GM12872 (cell line): Measurements from ENCODE around the gene CDC34.

Experiments used
- CTCF ChIP-seq: IDR thresholded peaks from 3 replicates; pipeline ENCODE4 v1.5.1; 2011; ENCODE audit warnings: low read depth, mild to moderate bottlenecking, low read length, moderate library complexity; ENCODE audit not compliant: insufficient read depth

Gene CDC34

GRCh38 chr19:518598-519231 lies 12.8 kb upstream of the CDC34 start:
- peak; percentile 13; the same call in 1 of the 3 replicates for TF ChIP-seq CTCF

DNA sequence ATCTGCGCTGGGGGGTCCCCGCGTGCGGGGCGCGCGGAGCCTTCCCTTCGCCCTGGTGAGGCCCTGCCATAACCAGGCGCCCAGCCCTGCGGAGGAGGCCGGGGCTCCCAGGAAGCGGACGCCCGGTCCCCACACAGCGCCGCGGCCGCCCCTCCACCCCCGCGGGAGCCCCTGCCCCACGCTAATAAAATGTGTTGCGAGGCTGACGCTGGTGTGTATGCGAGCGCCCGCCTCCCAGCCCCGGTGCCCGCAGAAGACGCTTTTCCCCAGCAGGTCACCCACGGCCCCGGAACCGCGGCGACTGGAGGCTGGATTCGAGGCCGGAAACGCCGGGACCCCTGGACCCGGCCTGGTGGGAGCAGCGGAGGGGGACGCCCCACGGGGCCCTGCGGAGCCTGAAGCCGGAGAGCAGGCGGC lies 12.1 kb upstream of the CDC34 start:
- TF ChIP-seq CTCF: no peak

DNA sequence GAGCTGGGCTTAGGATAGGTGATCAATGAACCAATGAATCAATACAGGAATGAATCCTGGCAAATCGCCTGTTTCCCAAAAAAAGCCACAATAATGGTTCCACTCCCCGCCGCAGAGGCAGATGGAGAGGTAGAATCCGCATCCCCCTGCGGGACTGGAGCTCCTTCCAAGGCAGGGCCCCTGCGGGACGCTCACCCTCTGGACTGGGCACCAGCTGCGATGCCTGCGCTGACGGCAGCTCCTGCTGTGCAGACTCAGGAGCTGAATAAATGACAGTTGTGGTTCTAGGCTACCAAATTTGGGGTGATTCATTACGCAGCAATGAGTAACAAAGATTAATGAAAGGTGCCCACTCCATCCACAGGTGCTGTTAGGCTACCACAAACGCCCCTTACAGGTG lies 8.8 kb upstream of the CDC34 start:
- no peak for TF ChIP-seq CTCF

GRCh38 chr19:524062-524674 lies 7.4 kb upstream of the CDC34 start:
- TF ChIP-seq CTCF: no peak

- no peak for TF ChIP-seq CTCF
These were observed 6.5 kb upstream of the CDC34 start for GRCh38 chr19:525029-525428.

- TF ChIP-seq CTCF: no peak
These were observed 5.6 kb upstream of the CDC34 start for GRCh38 chr19:525857-526419.

DNA sequence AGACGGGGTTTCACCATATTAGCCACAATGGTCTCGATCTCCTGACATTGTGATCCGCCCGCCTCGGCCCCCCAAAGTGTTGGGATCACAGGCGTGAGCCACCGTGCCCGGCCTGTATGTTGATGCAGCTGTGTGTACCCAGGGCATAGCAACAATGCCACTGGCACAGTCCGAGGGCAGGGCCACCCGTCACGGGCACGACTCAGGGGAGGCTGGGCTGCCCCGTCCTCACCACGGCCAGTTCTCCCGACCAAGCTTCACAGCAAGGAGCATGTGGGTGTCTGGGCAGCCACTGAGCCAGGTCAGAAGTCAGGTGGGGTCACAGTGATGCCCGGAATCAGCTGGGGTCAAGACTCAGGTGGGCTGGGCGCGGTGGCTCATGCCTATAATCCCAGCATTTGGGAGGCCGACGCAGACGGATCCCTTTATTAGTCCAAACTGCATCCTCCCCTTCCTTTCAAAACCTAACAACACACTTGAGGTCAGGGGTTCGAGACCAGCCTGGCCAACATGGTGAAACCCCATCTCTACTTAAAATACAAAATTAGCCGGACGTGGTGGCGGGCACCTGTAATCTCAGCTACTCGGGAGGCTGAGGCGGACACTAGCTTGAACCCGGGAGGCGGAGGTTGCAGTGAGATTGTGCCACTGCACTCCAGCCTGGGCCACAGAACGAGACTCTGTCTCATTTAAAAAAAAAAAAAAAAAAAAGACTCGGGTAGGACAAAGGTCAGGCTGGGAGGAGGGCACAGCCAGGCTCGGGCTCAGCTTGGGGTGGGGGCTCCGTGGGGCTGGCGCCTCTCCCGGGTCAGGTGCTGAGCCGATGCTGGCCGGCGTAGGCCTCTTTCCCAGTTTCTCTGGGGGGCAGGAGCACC lies 1.2 kb upstream of the CDC34 start:
- TF ChIP-seq CTCF: no peak
